Kidney glomerular epithelial cell (primary cell): ENCODE results near the gene SPIRE1.

Experiments
- DNase-seq: peaks from one replicate; lab custom pipeline; 2025; lab: John Stamatoyannopoulos, UW

SPIRE1 gene

DNA sequence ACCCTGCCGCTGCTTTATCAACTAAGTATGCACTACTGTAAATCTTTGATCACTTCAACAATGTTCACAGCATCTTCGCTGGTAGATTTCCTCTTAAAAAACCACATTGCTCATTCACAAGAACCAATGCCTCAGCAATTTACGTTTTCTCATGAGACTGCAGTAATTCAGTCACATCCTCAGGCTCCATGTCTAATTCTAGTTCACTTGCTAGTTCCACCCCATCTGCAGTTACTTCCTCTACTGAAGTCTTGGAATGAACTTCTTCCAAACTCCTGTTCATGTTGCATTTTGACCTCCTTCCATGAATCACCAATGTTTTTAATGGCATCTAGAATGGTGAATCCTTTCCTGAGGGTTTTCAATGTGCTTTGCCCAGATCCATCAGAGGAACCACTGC lies 214.4 kb downstream of the SPIRE1 start:
- DNase-seq = no peak

DNA sequence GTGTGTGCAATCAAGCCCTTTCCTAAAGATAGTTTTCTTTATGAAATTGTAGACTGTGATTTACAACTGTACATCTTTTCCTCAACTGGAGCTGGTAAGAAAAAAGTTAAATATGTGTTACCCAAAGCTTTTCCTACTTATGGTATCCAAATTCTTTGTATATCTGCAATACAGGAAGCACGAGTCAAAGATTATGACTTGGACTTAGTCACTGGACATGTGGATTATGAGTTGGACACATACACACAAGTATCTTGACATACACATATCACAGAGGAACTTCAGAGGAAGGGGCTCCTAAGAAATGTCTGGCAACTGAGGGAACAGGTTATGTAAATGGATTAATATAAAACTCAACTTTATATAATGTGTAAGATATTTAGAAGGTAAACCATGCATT lies 215.0 kb downstream of the SPIRE1 start:
- no peak for DNase-seq

DNA sequence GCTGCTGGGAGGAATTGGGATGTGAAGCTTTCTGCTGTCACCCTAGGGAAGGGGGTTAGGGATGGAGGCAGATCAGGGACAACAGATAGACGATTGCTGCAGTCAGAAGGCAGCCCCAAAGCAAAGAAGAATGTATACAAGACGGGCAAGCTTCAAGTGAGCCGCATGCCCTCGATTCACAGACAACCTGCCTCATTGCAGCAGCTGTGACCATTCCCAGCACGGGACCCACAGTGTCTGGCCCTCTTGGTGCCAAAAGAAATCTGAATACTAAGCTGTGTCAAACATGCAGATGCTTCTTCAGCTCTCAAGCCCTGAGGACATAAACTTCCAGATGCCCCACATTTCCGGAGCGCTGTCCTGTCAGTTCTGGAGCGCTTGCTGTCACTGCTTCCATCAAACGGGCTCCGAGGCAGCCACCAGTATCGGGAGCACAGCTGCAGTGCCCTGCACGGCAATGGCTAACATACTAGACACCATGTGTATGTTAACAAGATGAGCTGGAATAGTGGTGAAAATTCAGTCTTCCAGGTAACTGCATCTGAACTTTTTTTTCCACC lies 216.4 kb downstream of the SPIRE1 start:
- DNase-seq = no peak

DNA sequence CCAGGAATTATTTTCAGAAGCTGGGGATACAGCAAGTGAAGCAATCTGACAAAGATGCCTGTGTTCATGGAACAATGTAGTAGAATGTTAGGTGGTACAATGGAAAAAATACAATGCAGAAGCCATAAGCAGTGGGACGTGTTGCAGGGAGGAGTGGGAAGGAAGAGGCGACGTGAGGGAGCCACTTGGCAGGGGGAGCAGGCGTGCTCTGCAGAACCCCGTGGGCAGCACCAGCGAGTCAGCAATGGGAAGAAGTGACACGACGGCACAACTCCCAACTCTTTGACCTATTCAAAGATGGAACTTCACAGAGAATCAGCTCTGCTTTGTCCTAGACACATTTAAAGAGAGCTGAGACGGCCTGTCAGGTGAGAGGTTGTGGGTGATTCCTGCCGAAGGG lies 219.7 kb downstream of the SPIRE1 start:
- DNase-seq = no peak

DNA sequence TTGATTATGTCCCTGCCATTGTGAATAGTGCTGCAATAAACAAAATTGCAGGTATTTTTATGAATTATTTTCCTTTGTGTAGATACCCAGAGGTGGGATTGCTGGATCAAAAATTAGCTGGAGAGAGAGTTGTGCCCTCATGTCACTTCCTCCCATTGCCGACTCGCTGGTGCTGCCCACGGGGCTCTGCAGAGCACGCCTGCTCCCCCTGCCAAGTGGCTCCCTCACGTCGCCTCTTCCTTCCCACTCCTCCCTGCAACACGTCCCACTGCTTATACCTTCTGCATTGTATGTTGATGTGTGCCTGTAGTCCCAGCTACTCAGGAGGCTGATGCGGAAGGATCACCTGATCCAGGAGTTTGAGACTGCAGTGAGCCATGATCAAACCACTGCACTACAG lies 222.0 kb downstream of the SPIRE1 start:
- DNase-seq = no peak

DNA sequence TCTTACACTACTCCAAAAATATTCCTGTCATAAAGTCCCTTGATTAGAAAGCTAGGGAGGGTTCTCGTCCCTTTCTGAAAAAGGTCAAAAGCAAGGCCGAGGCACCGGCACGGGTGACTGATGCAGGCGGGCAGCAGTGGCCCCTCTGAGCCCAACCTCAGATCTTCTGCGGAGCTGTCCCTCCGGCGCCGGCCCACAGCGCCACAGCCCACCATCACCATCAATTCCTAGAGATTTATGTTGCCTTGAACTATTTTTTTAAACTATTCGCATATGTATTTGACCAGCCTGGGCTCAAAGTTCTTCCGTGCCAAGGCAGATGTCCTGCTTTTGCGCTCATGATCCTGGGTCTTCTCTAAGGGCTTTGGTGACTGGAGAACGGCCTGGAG lies 223.4 kb downstream of the SPIRE1 start:
- DNase-seq = no peak

DNA sequence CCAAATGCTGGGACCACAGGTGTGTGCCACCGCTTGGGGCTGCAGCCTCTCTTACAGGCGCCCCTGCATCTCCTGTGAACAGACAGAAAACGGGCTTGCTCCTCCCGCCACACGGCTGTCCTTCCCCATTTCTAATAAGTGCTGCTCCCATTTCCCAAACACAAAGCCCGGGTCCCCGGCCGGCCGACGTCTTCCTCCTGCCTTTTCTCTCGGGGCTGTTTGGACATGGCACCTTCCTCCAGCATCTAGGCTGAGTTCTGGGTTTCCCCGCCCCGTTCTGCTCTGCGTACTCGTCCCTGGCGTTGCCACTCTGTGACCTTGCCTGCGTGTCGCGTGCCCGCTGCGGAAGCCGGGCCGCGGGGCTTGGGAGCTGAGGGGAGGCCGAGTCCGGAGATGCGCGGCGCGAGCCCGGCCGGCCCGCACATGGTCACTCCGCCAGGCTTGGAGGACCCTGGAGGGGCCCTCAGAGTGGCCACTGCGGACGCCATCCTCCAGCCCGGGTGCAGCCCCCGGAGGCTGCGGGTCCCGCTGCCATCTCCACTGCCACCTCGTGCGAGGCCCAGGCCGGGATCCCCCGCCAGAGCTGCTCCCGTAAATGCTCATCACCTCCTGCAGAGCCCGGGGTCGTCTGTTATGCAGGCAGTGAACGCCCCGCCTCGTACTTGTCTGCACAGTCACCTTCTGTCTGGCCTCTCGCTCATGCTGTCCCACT lies 223.9 kb downstream of the SPIRE1 start:
- DNase-seq = no peak

DNA sequence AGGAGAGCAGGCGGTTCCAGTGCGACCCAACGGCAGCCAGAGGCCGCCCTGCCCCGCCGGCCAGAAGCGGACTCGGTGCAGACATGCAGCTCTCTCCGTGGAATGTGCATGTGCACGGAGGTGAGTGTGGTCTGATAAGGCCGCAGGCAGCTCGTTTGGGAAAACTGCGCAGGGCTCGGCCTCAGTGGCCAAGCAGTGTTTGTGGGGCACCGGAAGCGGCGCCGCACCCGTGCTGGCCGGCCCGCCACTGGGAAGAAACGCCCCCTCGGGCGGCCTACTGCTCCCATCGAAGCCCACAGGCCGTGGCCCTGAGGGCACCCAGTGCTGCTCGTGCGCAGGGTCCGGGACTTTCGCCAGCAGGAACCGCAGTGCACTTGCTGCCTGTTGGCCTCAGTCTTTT lies 225.0 kb downstream of the SPIRE1 start:
- no peak for DNase-seq

DNA sequence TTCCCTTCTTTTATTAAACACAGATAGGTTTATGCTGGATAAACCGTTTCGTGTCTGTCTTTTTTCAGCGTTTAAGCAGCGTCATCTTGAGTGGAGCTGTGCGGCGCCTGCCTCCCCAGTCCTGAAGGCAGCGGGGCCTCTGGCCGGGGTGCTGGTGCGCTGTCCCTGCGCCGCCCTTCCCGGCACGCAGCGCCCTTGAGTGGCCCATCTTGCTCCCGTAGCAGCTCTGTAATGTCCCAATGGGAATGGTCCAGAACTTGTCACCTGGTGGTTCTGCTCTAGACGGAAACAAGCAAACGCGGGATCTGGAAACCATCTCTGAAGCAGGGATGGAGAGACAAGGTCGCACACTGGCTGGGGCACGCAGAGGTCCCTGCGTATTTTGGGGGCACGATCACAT lies 225.7 kb downstream of the SPIRE1 start:
- DNase-seq = no peak

DNA sequence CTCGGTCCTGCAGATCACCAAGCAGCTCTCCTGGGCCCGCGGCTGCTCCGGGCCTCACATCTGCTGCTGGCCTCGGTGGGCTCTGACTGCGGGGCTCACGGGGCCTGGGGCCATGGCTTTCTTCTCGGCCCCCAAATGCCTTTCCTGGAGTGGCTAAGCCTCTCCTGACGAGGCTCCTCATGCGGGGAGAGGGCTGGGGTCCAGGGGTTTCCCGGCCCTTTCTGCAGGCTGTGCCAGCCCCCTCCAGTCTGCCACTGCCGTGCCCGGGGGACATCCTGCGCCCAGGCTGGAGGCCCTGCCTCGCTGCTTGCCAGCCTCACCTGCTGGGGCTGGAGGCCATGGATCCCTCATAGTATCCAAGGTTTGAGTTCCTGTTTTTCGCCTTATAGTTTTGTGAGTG lies 226.3 kb downstream of the SPIRE1 start:
- DNase-seq = no peak

DNA sequence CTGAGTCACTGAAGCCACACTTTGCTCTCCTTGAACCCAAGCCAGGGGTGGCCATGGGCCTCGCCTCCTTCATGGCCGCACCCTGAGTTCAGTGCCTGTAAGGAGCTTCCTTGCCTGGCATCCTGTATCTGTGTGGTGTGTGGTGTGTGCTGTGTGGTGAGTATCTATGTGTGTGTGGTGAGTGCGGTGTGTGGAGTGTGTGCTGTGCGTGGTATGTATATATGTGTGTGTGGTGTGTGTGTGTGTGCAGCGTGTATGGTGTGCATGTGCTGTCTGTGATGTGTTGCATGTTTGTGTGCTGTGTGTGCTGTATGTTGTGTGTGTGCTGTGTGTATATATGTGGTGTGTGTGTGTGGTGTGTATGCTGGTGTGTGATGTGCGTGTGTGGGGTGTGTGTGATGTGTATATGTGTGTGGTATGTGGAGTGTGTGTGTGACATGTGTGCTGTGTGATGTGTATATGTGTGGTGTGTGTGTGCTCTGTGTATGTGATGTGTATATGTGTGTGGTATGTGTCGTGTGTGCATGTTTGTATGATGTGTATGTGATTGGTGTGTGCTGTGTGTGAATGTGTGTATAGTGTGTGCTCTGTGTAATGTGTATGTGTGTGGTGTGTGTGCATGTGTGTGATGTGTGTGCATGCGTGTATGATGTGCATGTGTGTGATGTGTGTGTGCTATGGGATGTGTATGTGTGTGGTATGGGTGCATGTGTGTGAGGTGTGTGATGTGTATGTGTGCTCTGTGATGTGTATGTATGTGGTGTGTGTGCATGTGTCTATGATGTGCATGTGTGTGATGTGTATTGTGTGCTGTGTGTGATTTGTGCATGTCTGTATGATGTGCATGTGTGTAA lies 227.5 kb downstream of the SPIRE1 start:
- DNase-seq = no peak

DNA sequence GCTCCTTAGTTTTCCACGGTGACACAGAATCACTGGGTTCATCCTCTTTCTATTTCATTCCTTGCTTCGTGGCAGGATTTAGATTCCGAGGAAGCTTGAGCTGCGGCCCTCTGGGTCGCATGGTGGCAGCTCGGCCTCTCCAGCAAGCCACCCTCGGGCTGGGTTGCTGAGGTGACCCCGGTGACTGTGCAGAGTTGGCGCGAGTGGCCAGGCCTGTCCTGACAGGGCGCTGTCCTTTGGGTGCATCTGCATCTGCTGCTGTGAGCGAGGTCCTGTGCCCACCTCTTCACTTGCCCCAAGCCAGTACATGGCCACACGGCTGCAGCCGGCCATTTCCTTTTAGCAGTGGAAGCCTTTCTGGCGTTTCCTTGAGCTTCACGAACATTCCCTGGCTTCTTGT lies 228.4 kb downstream of the SPIRE1 start:
- DNase-seq = no peak

DNA sequence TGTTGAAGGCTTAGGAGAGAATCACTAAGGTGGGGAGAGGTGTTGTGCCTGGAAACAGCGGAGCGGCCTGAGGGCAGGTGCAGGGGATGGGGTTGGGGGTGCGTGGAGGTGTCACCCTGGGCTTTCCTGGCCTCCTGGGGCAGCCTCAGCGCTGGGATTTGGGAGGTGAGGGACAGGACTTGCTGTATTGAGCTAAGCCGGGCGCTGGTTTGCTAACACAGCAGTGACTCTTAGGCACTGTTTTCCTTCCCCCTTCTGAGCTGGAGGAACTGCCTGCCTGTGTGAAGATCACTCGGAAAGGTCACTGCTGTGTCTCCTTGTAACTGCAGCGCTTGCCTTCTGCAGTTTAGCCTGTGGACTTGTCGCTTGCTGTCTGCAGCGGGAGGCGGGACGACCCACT lies 229.0 kb downstream of the SPIRE1 start:
- DNase-seq = no peak

DNA sequence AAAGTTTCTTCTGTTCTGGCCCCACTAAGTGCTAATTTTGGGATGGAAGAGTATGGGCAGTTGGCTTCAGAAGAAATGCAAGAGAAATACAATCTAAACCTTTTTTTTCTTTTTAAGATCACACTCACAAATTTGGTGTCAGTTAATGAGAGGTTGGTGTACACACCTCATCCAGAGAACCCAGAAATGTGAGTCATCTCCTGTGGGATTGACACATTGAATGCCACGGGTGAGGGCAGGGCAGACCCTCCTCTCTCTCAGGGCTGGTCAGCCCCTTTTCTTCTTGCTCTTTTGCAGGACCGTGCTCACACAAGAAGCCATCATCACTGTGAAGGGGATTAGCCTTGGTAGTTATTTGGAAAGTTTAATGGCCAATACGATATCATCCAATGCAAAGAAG lies 231.0 kb downstream of the SPIRE1 start:
- no peak for DNase-seq

DNA sequence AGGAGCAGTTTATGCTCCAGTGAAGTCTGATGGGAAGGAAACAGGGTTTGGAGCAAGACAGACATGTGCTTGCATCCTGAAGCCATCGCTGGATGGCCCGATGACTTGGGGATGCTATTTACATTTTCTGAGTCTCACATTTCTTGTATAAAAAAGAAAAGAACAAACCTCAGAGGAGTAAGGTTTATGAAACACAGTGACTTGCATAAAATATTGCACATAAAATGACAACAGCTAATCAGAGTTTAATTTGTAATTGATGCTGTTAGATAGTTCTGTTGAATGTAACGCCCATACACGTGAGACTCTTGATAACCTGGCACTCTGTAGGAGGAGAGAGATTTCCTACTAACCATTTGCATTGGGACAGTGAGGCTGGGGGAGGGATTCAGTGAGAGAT lies 233.7 kb downstream of the SPIRE1 start:
- DNase-seq = no peak

DNA sequence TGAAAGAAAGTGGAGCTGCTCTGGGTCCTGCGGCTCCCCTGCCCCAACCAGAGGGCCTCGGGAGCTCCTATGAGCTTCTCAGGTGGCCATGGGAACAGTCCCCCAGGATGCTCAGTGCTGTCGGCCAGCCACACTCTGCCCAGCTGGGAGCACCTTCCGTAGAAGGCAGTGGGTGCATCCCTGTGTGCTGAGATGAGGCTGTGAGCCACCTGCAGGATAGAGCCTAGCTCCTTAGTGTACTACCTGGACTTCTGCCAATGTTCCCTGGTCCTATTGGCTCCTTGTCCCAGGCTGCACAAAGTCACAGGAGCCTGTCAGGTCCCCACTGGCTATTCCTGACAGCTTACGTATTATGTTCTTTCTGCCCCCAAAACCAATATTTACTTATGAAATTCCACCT lies 234.1 kb downstream of the SPIRE1 start:
- no peak for DNase-seq

DNA sequence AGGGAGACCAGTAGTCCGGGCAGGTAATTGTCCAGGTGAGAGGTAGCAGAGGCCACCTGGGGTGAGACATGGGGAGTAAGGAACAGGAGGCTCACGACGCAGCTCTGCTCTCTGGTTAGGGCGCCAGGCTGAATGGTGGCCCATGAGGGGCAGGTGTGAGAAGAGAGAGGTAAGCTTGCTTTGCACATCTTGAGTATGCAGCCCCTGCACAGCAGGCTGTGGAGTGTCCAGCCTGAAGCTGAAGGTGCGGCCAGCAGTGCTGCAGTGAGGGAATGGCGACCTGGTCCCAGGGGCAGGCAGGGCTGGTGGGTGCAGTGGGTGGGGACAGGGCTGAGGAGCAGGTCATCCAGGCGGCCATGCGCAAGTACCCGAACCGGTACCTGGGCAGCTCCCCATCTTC lies 234.5 kb downstream of the SPIRE1 start:
- no peak for DNase-seq

DNA sequence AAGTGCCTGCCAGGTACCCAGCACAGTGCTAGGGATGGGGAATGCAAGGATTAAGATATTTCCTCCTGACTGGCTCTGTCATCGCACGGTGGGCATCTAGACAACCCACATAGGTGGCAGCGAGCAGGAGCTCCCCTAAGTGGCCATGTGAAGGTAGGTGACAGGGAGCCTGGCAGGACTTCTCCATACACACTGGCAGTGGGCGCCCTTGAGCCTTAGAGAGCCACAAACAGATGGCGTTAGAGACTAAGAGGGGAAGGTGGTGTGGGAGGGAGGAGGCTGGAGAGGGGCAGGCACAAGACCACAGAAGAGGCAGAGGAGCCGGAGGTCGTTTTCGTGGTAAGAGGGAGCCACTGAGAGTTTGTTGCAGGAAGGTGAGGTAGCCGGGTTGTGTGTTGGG lies 235.0 kb downstream of the SPIRE1 start:
- no peak for DNase-seq

DNA sequence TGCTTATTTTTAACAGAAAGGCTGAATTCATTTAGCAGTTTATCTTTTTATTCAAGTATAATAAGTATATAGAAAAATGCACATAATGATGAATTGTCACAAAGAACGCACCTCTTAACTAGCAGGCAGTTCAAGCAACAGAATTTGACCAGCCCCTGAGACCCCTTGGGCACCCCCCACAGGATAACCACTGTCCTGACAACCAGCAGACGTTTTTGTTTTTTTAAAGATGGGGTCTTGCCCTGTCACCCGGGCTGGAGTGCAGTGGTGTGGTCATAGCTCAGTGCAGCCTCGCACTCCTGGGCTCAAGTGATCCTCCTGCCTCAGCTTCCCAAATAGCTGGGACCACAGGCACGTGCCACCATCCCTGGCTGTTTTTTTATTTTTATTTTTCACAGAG lies 236.2 kb downstream of the SPIRE1 start:
- DNase-seq = no peak

DNA sequence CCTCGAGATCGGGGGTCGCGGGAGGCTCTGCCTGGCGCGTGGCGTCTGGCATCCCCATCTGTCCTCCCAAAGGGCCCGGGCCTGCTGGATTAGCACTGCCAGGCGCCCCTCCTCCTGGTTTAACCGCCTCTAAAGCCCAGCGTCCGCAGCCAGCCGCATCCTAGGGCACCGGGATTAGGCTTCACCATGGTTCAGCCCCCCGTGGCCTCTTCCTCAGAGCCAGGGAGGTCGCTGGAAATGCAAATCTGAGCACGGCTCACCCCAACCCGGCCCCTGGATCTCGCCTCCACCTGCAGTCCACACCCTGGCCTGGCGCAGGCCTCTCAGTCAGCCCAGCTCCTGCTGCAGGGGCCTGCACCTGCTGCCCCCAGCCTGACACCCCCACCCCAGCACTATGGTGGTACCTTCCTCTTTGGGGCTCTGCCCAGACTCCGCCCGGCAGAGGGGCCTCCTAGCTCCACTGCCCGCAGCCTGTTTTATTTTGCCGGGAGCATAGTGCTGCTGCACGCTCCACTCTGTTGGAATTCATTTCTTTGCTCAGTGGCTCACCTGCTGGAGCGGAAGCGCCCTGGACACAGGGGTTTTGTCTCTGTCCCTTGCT lies 237.0 kb downstream of the SPIRE1 start:
- DNase-seq = no peak

DNA sequence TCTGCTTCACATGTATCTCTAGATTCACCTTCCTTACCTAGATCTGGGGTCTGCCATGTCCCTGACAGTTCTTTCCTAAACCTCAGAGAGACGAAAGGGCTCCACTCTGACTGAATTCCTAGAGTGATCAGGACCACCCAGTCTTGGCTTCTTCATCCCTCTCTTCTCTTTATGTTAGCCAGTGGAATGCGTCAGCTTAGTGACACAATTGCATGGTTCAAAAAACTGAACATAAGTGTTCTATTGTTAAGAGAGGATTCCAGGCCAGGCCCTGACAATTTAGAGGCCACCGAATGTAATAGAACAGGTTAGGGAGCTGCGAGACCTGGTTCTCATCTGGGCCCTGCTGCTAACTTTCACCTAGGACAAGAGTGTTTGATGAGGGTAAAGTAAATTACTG lies 240.2 kb downstream of the SPIRE1 start:
- DNase-seq = no peak

DNA sequence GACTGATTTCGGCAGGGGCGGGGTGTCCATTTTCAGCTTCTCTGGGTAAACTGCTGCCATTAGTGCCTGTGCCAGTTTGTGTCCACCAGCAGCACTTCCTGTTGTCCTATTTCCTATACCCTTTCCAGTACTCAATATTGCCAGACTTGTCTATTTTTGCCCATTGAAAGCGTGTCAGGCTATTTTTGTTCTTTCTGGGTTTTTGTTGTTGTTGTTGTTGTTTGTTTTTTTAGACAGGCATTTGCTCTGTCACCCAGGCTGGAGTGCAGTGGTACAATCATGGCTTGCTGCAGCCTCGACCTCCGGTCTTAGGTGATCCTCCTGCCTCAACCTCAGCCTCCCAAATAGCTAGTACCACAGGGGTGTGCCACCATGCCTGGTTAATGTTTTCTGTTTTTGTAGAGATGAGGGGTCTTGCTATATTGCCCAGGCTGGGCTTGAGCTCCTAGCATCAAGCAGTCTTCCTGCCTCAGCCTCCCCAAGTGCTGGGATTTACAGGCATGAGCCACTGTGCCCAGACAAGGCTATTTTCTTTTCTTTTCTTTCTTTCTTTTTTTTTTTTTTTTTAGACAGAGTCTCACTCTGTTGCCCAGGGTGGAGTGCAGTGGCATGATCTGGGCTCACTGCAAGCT lies 241.7 kb downstream of the SPIRE1 start:
- DNase-seq = no peak

DNA sequence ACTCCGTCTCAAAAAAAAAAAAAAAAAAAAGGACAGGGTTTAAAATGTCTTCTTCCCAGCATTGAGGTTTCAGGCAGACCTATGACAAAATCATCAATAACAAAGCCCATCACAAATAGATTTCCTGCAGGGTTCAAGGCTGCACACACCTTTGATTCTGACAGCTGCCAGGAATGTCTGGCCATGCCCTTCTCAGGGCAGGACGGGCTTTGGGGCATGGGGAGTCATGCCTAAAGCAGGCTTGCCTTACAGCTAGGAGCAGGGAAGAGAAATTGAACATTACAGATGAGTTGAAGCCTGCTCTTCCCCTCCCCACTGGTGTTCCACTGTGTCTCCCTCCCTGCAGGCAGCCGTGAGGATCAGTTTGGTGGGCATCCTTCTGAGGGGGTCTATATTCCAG lies 246.5 kb downstream of the SPIRE1 start:
- no peak for DNase-seq
